PC-9 (cell line): ENCODE data around the gene GBP4.

Experiments used
- CTCF ChIP-seq: fragments of 200-600 bp; sonication (generic); conservative IDR thresholded peaks from 2 replicates; pipeline ENCODE4 v1.6.1; 2017; ENCODE audit warnings: mixed run types, antibody characterized with exemption, mild to moderate bottlenecking, moderate library complexity
- EZH2 ChIP-seq: fragments of 200-600 bp; sonication (generic); IDR thresholded peaks from 2 replicates; pipeline ENCODE4 v1.8.0; 2017; ENCODE audit warnings: antibody characterized with exemption, low read depth

GRCh38 chr1:89175601-89176256 lies 23.0 kb downstream of the GBP4 start, which contains the start of gene GBP7:
- no peak for TF ChIP-seq CTCF
- TF ChIP-seq EZH2: no peak
